T-helper 2 cell (primary cell): ENCODE measurements around the gene AKIRIN1.
"Not testable (repeated sequence)": the region's sequence is repeated elsewhere in the genome, so short reads cannot be mapped to it uniquely, and the experiment has no call there.

Experiments
- DNase-seq, 5 experiments: peaks; one replicate each; pipeline versions ENCODE4 v3.0.0 to v3.0.0-alpha.2; 2012 to 2022
- total RNA-seq, 2 donors: gene quantifications; one replicate each; lab custom pipeline; 2026; lab: John Stamatoyannopoulos, UW

The AKIRIN1 gene, protein sequence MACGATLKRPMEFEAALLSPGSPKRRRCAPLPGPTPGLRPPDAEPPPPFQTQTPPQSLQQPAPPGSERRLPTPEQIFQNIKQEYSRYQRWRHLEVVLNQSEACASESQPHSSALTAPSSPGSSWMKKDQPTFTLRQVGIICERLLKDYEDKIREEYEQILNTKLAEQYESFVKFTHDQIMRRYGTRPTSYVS
- 118 to 175 reads per million in 2 donors for total RNA-seq

DNA sequence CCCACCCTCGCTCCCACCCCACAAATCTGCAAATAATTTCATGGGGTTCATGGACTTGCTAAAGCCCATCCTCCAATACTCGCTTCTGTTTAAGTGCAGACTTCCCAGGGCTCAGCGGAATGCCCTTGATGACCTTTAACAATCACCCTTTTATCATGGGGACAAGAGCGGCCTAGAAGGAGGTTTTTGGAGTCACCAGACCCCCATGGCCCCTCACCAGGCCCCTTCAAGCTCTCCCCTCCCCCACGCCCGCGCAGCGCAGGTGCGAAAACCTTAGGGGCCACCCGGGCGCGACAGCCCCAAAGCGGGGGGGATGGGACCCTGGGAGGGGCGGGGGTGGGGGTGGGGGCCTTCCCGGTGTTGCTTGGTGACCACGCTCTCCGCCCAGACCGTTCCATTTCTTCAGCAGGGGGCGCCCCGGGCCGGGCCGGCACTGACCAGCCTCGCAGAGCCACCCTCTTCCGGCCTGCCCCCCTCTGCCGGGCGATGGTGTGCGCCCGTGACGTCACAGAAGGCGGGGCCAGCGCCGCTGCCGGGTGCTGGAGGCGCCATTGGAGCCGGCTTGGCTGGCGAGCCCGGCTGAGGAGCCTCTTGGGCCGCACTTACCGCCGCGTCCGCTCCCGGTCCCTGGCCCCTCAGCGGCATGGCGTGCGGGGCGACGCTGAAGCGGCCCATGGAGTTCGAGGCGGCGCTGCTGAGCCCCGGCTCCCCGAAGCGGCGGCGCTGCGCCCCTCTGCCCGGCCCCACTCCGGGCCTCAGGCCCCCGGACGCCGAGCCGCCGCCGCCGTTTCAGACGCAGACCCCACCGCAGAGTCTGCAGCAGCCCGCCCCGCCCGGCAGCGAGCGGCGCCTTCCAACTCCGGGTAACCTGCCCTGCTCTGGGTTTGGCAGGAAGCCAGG lies at the start of gene AKIRIN1:
Gene AKIRIN1 (plus strand): TSS at position 539 of the 900 bp plus-strand sequence. CDS start 105 bp downstream, at position 644.
- DNase-seq, result peak; percentile 87 to 96 (median 89)

- DNase-seq, result no peak
These were observed 49.5 kb upstream of the AKIRIN1 start, which contains the start of gene RHBDL2 for GRCh38 chr1:38941527-38942019. TSS of gene RHBDL2 (minus strand) at chr1:38941830. CDS start at chr1:38919212, 22,618 bp downstream.

- no peak for DNase-seq
These were observed 48.2 kb upstream of the AKIRIN1 start for GRCh38 chr1:38942664-38943428.

GRCh38 chr1:38944547-38944946 lies 46.5 kb upstream of the AKIRIN1 start:
- DNase-seq, result no peak

- DNase-seq, result no peak
These were observed 40.5 kb upstream of the AKIRIN1 start for GRCh38 chr1:38950553-38950952.

DNA sequence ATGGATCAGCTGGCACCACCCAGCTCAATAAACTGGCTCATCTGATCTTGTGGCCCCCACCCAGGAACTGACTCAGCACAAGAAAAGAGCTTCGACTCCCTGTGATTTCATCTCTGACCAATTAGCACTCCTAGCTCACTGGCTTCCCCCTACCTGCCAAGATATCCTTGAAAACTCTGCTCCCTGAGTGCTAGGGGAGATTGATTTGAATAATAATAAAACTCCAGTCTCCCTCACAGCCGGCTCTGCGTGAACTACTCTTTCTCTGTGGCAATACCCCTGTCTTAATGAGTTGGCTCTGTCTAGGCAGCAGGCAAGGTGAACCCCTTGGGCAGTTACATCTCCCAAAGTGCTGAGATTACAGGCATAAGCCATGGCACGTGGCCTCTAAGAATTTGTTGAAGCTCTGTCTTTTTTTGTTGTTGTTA lies 37.6 kb upstream of the AKIRIN1 start:
- DNase-seq, result peak in 1 of 5 experiments; percentile 8

- DNase-seq, result no peak
These were observed 32.1 kb upstream of the AKIRIN1 start for GRCh38 chr1:38958967-38959366.

GRCh38 chr1:38962113-38962512 lies 29.0 kb upstream of the AKIRIN1 start:
- no peak for DNase-seq

DNA sequence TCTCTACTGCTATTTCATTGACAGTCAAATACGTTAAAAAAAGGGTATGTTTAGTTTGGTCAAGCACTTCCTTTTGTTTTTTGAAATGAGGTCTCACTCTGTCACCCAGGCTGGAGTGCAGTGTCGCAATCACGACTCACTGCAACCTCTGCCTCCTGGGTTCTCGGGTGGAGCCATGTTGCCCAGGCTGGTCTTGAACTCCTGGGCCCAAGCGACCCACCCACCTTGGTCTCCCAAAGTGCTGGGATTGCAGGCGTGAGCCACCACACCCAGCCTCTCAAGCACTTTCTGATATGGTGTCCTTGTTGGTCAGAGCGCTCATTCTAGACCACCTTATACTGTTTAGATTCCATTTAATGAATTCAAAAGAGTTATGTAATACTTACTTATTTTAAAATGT lies 28.5 kb upstream of the AKIRIN1 start:
- DNase-seq, result no peak

DNA sequence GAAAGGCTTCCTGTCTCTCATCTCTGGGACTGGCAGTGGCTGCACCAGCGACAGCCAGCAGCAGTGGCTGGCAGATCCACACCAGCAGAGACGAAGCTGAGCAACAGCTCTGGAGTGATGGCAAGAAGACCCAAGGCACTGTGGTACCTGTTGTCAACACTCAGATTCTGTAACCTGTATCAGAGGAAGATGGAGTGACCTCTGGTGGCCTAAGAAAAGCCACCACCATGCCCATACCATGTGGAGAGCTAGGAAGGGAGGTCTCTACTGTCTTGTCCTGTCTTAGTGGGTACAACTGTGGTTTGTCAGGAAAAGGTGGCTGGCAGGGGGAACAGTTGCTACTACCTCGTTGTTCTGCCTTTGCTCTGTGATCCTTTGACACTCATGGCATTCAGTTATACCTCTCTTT lies 26.9 kb upstream of the AKIRIN1 start:
- peak in 1 of 5 experiments; percentile 16 for DNase-seq

- not testable (repeated sequence) for DNase-seq
These were observed 17.9 kb upstream of the AKIRIN1 start for GRCh38 chr1:38973145-38973544.

GRCh38 chr1:38973659-38974437 lies 17.2 kb upstream of the AKIRIN1 start:
- no peak for DNase-seq

DNA sequence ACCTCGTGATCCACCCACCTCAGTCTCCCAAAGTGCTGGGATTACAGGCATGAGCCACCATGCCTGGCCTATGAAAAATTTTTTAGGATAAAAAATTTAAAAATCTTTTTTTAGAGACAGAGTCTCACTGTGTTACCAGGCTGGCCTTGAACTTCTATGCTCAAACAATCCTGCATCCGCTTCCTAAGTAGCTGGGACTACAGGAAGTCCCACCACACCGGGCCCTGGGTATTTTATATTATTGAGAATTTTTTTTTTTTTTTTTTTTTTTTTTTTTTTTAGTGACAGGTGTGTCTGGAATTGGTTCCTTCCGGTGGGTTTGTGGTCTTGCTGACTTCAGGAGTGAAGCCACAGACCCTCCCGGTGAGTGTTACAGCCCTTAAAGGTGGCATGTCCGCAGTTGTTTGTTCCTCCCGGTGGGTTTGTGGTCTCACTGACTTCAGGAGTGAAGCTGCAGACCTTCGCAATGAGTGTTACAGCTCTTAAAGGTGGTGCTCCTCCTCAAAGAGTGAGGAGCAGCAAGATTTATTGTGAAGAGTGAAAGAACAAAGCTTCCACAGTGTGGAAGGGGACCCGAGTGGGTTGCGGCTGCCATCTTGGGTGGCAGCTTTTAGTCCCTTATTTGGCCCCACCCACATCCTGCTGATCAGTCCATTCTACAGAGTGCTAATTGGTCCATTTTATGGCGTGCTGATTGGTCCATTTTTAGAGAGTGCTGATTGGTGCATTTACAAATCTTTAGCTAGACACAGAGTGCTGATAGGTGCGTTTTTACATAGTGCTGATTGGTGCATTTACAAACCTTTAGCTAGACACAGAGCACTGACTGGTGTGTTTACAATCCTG lies 13.5 kb upstream of the AKIRIN1 start:
- DNase-seq, result peak in 4 of 5 experiments; percentile 18 to 90 (median 67)

DNA sequence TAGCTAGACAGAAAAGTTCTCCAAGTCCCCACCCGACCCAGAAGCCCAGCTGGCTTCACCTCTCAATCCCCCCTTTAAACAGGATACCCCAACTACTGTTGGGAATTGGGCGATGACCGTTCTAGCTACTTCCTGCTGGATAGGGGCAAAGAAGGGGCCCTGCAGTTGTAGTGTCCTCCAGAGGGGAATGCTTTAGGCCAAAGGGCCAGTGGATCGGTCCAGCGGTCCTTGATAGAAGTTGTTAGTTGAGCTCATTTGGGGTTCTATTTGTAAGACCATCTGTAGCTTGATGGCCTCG lies 12.9 kb upstream of the AKIRIN1 start:
- DNase-seq, result peak in 1 of 5 experiments; percentile 15

- not testable (repeated sequence) for DNase-seq
These were observed 11.7 kb upstream of the AKIRIN1 start for GRCh38 chr1:38979380-38979779.

DNA sequence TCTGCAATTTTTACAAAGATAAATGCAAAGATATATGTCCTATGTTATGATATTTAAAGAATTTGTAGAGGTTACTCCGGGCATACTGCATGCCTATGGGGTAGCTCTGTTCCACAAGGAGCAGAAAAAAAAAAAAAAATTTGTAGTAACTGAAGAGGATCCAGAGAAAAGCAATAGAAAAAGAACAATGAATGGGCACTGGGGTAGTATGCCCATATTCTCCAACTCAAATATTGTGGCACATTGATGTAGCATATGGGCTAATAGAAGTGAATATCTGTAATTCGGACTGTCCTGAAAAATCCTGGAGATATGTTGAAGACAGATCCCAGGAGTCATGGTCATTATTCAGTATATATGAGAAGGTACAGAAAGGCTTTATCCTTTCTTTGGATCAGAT lies 1.1 kb upstream of the AKIRIN1 start:
- DNase-seq, result no peak

GRCh38 chr1:38990386-38990737 lies 714 bp upstream of the AKIRIN1 start:
- no peak for DNase-seq

- DNase-seq, result no peak
These were observed 749 bp downstream of the AKIRIN1 start for GRCh38 chr1:38991638-38992411.

DNA sequence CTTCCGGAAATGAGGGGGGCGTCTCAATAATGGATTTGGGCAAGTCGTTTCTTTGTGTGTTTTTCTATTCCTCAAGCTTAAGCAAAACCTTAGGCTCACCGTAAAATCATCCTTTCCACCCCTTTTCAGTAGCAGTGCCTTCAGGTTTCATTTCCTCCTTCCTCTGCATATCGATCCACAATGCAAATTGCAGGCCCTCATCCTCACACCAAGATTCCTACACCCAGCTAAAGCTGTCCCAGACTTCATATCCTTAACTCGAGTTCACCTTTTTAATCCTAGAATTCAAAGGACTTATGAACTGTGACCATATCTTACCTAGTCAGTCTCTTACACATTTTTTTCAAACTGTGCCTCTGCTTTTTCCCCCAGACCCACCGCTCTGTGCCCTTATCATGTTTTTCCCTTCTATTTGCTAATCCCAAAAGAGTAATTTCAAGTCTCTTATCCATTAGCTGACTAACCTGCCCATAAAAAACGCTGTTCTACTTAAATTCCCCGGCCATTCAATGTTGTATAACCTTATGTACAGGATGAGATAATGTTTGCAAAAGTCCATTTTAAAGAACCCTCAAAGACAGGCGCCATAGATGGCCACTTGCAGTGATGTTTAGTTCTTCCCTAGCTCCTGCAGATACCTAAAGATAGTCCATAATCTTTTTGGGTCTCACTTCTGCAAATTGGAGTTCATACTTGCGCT lies 1.5 kb downstream of the AKIRIN1 start:
- DNase-seq, result no peak

GRCh38 chr1:38994196-38994595 lies 3.1 kb downstream of the AKIRIN1 start:
- DNase-seq, result no peak
